ENCODE data around the gene AP2M1. TPM values are rescaled to one million over a fixed set of nuclear protein-coding genes. Genes with fewer than 3 reads are reported as not detected.
A peak's percentile ranks its signal among the peaks of the same experiment; 100 is the strongest.

AP2M1 gene
- total RNA-seq, 3 donors from 2014 or later (not counting 1 experiment from before 2014, with no cell fraction given): 157 to 188 (median 168) TPM

DNA sequence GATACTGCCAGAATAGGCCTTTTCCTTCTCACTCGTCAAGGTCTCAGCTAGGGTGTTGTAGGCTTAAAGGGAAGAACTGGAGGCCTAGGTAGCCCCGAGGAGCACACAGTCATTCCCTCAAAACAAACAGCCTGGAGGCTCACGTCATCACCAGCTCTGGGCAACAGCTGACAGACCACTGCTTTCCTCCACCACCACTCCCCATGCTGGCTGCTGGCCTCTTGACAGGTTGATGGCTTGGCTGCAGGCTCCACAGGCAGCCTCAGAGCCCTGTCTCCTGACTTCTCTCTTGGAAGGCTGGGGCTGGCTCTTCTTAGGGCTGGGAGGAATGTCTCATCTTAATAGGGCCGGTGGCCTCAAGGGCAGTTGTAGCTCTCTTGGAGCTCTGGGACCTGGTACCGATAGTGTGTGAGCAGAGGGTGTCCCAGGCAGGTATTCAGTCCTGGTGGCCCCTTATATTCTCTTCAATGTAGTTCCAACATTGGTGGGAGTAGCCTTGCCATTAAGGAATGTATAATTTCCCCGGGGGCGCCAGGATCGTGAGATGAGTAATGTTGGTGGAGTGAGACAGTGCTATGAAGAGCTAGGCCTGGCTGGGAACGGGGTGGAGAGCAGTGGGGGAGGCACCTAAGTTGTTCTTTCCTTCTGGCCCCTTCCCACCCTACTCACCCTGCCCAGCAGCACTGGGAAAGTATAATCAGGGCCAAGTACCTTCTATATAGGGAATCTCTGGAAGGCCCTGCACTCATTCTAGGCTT lies 6.1 kb upstream of the AP2M1 start:
- H3K9me3 Mint-ChIP-seq: no peaks in the 10 kb centered on the region
- 100% methylated on average over 7 of the region's 9 CpGs for WGBS (ENCODE audit: insufficient coverage)
- H3K27me3 Mint-ChIP-seq (ENCODE audit: low read depth in 2 of 2): no peaks in the 10 kb centered on the region
- H3K36me3 Mint-ChIP-seq: no peaks in the 10 kb centered on the region
- Histone ChIP-seq H3K27me3 (ENCODE audit: control insufficient read depth, insufficient read depth, low read length) (no peaks in the 10 kb centered on the region), H3K4me1 (ENCODE audit: control insufficient read depth, insufficient read depth, low read length) (no peaks in the 10 kb centered on the region), H3K36me3 (ENCODE audit: control insufficient read depth, insufficient read depth, low read length) (peaks cover 44% of the 10 kb centered on the region), H3K4me3 (ENCODE audit: low read length) (no peak overlapping the region), H3K27ac (ENCODE audit: low read length) (no peak overlapping the region), H3K9me3 (ENCODE audit: control insufficient read depth, insufficient read depth, low read length) (no peaks in the 10 kb centered on the region)
- DNase-seq (no peak), ATAC-seq (no peak)
- H3K27ac Mint-ChIP-seq: no peak overlapping the region
- no peak overlapping the region for H3K4me3 Mint-ChIP-seq
- intact Hi-C loops (cut with micrococcal nuclease): no loop called here
- TF ChIP-seq, protein P1, sequence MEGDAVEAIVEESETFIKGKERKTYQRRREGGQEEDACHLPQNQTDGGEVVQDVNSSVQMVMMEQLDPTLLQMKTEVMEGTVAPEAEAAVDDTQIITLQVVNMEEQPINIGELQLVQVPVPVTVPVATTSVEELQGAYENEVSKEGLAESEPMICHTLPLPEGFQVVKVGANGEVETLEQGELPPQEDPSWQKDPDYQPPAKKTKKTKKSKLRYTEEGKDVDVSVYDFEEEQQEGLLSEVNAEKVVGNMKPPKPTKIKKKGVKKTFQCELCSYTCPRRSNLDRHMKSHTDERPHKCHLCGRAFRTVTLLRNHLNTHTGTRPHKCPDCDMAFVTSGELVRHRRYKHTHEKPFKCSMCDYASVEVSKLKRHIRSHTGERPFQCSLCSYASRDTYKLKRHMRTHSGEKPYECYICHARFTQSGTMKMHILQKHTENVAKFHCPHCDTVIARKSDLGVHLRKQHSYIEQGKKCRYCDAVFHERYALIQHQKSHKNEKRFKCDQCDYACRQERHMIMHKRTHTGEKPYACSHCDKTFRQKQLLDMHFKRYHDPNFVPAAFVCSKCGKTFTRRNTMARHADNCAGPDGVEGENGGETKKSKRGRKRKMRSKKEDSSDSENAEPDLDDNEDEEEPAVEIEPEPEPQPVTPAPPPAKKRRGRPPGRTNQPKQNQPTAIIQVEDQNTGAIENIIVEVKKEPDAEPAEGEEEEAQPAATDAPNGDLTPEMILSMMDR (IDR thresholded peaks at IDR 0.05): no peak
- peaks cover 6 to 16% of the 10 kb centered on the region in 2 donors for H3K4me1 Mint-ChIP-seq

DNA sequence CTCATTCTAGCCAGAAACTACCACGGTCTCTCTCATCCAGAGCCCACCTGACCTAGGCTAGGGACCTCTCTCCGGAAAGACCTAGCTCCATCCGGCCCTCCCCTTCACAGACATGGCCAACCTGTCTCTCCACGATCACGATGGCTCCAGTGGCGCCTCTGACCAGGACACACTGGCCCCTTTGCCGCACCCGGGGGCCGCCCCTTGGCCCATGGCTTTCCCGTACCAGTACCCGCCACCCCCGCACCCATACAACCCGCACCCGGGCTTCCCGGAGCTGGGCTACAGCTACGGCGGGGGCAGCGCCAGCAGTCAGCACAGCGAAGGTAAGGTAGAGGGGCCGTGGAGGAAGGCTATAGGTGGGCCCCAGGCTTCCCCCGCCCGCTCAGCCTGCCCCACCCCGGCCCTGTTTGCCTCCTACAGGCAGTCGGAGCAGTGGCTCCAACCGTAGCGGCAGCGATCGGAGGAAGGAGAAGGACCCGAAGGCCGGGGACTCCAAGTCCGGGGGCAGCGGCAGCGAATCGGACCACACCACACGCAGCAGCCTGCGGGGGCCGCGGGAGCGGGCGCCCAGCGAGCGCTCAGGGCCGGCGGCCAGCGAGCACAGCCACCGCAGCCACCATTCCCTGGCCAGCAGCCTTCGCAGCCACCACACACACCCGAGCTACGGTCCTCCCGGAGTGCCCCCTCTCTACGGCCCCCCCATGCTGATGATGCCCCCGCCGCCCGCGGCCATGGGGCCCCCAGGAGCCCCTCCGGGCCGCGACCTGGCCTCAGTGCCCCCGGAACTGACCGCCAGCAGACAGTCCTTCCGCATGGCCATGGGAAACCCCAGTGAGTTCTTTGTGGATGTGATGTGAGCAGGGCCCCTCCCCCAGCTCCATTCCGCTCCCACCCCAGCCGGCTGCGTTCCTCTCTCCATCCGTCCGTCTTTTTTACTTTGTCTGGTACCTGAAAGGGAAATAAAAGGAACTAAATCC lies 4.5 kb upstream of the AP2M1 start:
- no peak for ATAC-seq
- Mint-ChIP-seq H3K27me3 (ENCODE audit: low read depth in 2 of 2) (no peaks in the 10 kb centered on the region), H3K4me1 (peaks cover 8 to 11% of the 10 kb centered on the region in 2 donors), H3K27ac (no peak overlapping the region), H3K36me3 (no peaks in the 10 kb centered on the region), H3K4me3 (no peak overlapping the region), H3K9me3 (no peaks in the 10 kb centered on the region)
- Histone ChIP-seq H3K27ac (ENCODE audit: low read length) (no peak overlapping the region), H3K4me1 (ENCODE audit: control insufficient read depth, insufficient read depth, low read length) (peaks cover 5% of the 10 kb centered on the region), H3K9me3 (ENCODE audit: control insufficient read depth, insufficient read depth, low read length) (no peaks in the 10 kb centered on the region), H3K36me3 (ENCODE audit: control insufficient read depth, insufficient read depth, low read length) (peaks cover 28% of the 10 kb centered on the region), H3K4me3 (ENCODE audit: low read length) (no peak overlapping the region), H3K27me3 (ENCODE audit: control insufficient read depth, insufficient read depth, low read length) (no peaks in the 10 kb centered on the region)
- WGBS (ENCODE audit: insufficient coverage): 96% methylated on average over 61 of the region's 66 CpGs
- intact Hi-C loops (cut with micrococcal nuclease): no loop called here
- no peak for DNase-seq
- TF ChIP-seq, protein P1 (IDR thresholded peaks at IDR 0.05): no peak

DNA sequence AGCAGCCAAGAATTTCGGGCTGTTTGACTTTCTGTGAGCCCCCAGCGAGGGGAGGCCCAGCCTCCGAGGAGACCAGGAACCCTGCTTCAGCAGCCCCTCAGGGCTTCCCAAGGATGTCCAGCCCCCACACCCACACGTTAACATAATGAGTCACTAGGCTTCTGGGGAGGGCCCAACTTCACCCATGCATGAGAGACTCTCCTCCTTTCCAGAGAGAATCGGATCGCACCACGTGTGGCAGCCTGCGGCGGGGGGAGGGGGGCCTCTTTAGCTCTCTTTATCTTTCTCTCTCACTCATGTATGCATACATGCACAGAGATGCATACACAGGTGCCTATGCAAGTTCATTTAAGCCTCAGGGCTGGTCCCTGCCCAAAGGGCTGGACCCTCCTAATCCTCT lies 3.1 kb upstream of the AP2M1 start:
- no peak overlapping the region for H3K4me3 ChIP-seq (ENCODE audit: low read length)

More for the DNA sequence above, 3.1 kb upstream of the AP2M1 start:
- Histone ChIP-seq H3K4me1 (ENCODE audit: control insufficient read depth, insufficient read depth, low read length) (peaks cover 19% of the 10 kb centered on the region), H3K9me3 (ENCODE audit: control insufficient read depth, insufficient read depth, low read length) (no peaks in the 10 kb centered on the region), H3K27ac (ENCODE audit: low read length) (no peak overlapping the region), H3K27me3 (ENCODE audit: control insufficient read depth, insufficient read depth, low read length) (no peaks in the 10 kb centered on the region), H3K36me3 (ENCODE audit: control insufficient read depth, insufficient read depth, low read length) (peaks cover 14% of the 10 kb centered on the region)
- no peaks in the 10 kb centered on the region for H3K27me3 Mint-ChIP-seq (ENCODE audit: low read depth in 2 of 2)
- no peak for ATAC-seq
- no peak for DNase-seq
- peak overlapping the region in 1 of 2 donors; percentile 42 for H3K27ac Mint-ChIP-seq
- WGBS (ENCODE audit: insufficient coverage): 91% methylated on average over 9 of the region's 9 CpGs
- no peak overlapping the region for H3K4me3 Mint-ChIP-seq
- TF ChIP-seq, protein P1 (IDR thresholded peaks at IDR 0.05): no peak
- intact Hi-C loops (cut with micrococcal nuclease): no loop called here
- no peaks in the 10 kb centered on the region for H3K9me3 Mint-ChIP-seq
- H3K36me3 Mint-ChIP-seq: no peaks in the 10 kb centered on the region
- H3K4me1 Mint-ChIP-seq: peaks cover 21 to 25% of the 10 kb centered on the region in 2 donors

Measured in natural killer cell (primary cell).